NOMO-1 treated with dmso at 0.1 percent for 144 hours (cell line): ENCODE measurements around the gene TLX2.

Source experiments
- DNase-seq: peaks from one replicate; lab custom pipeline; 2025; ENCODE audit not compliant: unreplicated experiment; lab: John Stamatoyannopoulos, UW

TLX2 gene

GRCh38 chr2:74531666-74532065 is 17.4 kb downstream of the TLX2 start:
- no peak for DNase-seq

GRCh38 chr2:74532222-74532621 is 18.0 kb downstream of the TLX2 start:
- no peak for DNase-seq

GRCh38 chr2:74533464-74533863 is 19.2 kb downstream of the TLX2 start:
- no peak for DNase-seq

GRCh38 chr2:74534411-74534810 is 20.2 kb downstream of the TLX2 start:
- no peak for DNase-seq

- no peak for DNase-seq
These were observed 21.3 kb downstream of the TLX2 start for GRCh38 chr2:74535440-74535965.

GRCh38 chr2:74536166-74536950 is 22.1 kb downstream of the TLX2 start:
- no peak for DNase-seq

GRCh38 chr2:74537140-74537539 is 22.9 kb downstream of the TLX2 start:
- DNase-seq = no peak

GRCh38 chr2:74538881-74539339 is 24.7 kb downstream of the TLX2 start:
- DNase-seq = no peak

- no peak for DNase-seq
These were observed 26.0 kb downstream of the TLX2 start for GRCh38 chr2:74540291-74540690.

GRCh38 chr2:74542978-74543377 is 28.7 kb downstream of the TLX2 start:
- DNase-seq = no peak

- DNase-seq = no peak
These were observed 30.4 kb downstream of the TLX2 start for GRCh38 chr2:74544634-74545033.

- DNase-seq = no peak
These were observed 31.8 kb downstream of the TLX2 start for GRCh38 chr2:74546004-74546403.

- DNase-seq = no peak
These were observed 34.1 kb downstream of the TLX2 start for GRCh38 chr2:74548285-74548899.

- DNase-seq = peak; percentile 16
These were observed 34.9 kb downstream of the TLX2 start for GRCh38 chr2:74548900-74549826.

GRCh38 chr2:74550231-74550630 is 36.0 kb downstream of the TLX2 start:
- DNase-seq = no peak

GRCh38 chr2:74551530-74551929 is 37.3 kb downstream of the TLX2 start:
- no peak for DNase-seq

GRCh38 chr2:74551942-74552913 is 38.0 kb downstream of the TLX2 start:
- DNase-seq = no peak

- no peak for DNase-seq
These were observed 38.9 kb downstream of the TLX2 start for GRCh38 chr2:74552914-74553811.
